HG03378 (cell line): ENCODE measurements around the gene TRPV5.

Experiments
- ATAC-seq: cut with Tn5 transposase; IDR thresholded peaks from one replicate; pipeline ENCODE4 v1.9.1; 2021; ENCODE audit warnings: mild to moderate bottlenecking, moderate library complexity; ENCODE audit not compliant: unreplicated experiment

Gene TRPV5

DNA sequence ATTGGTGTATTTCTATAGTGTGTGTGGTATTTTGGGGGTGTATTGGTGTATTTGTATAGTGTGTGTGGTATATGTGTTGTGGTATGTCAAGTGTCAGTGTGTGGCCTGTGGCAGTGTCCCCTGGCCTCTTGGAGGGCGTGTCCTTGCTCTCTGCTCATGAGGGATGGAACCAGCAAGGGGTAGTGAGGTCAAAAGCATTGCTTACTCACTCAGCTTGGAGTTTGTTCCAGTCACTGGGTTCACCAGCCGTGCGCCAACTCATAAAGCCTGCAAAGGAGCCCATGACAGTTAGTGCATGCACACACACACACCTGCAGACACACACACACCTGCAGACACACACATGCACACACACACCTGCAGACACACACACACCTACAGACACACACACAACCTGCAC, 43.7 kb downstream of the TRPV5 start:
- ATAC-seq, result no peak

DNA sequence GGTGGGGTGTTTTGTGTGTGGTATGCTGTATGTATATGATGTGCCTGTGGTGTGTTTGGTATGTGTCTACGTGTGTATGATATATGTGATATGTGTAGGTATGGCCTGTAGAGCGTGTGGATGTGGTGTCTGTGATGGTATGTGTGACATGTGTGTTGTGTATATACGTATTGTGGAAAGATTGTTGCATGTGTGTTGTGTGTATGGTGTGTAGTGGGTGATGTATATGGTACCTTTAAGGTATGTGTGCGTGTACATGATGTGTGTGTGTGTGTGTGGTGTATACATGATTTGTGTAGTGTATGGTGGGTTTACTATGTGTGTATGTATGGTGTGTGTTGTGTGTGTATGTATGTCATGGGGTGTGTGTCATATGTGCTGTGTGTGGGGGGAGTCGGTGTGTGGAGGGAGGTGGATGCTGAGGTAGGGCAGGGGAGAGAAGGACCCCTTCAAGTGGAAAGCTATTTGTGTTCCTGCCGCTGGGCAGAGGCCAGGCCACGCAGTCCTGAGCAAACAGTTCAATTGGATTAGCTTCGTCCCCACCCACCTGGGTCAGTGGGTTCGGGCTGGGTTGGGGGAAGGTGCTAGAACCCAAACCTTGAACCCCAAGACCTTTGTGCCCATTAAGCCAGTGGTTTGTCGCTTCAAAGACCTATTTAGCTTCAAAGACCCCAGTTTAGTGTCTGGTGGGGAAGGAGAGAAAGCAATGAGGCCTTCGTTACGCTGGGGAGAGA, 46.1 kb downstream of the TRPV5 start:
- ATAC-seq, result no peak

DNA sequence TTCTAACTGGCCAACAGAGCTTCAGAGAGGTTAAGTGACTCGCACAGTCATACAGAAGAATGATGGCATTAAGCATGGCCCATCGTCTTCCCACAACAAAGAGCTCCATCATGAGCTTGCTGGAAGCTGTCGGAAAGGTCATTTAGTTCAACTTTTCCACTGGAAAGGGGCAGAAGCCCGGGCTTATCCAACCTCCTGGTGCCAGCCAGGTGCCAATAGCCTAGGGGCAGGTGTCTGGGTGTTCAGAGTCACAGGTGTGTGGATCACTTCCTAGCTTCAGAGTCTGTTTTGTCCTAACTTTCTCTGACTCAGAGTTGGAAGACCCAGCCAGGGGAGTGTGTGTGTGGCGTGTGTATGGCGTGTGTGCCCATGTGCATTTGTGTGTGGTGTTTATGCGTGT, 46.7 kb downstream of the TRPV5 start:
- ATAC-seq, result no peak

DNA sequence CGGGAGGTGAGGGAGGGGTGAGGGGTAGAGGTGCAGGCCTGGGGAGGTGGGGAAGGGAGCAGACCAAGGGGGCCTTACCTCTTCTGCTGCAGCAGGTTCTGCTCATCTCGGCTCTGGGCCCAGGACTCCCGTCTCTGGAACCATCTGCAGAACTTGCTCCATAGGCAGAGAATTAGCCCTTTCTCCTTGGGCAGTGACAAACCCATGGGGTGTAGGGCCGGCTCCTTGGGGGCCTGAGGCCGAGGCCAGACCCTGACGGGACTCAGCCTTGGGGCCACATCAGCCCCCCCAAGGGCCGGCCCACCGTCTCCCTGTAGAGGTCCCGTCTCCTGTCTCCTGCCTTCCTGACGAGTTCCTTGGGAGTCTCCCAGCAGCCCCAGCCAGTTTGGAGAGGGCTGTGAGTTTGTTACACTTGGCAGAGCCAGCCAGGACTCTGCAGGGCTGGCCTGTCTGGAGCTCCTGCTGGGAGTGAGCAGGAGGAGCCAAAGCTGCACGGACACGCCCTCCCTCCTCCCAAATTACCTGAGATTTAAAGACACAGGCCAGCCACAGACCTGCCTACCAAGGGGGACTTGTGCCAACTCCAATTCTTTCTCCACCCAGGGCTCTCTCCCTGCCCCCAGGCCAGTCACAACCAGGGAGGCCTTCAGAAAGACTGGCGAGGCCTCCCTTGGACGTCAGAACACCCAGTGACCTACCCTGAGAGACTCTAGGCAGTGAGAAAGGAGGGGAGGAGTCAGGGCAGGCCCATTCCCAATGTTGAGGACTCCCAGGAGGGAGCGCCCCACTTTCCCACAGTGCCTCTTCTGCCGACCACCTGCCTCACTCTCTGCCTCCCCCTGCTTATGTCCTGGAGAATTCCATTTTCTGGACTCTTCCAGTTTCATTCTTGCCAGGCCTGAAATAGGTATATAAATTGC, 48.0 kb downstream of the TRPV5 start, which contains the start of gene TRPV6:
Gene TRPV6 (minus strand): TSS at position 435 of the 920 bp plus-strand sequence.
- ATAC-seq, result no peak

DNA sequence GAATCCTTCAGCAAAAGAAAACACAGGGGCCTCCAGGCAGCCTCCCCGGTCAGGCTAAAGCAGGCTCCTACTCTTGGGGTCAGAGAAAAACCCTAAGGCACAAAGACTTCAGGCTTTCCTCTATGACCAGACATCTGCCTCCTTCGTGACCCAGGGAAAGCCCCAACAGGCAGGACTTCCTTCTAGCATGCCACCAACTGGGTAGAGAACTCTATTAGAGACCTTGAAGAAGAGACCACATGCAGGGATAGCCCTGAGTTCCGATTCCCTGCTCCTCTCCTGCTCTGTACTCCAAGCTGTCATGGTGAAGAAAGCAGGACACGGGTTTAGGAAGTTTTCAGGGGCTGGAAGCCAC, 49.3 kb downstream of the TRPV5 start:
- no peak for ATAC-seq

DNA sequence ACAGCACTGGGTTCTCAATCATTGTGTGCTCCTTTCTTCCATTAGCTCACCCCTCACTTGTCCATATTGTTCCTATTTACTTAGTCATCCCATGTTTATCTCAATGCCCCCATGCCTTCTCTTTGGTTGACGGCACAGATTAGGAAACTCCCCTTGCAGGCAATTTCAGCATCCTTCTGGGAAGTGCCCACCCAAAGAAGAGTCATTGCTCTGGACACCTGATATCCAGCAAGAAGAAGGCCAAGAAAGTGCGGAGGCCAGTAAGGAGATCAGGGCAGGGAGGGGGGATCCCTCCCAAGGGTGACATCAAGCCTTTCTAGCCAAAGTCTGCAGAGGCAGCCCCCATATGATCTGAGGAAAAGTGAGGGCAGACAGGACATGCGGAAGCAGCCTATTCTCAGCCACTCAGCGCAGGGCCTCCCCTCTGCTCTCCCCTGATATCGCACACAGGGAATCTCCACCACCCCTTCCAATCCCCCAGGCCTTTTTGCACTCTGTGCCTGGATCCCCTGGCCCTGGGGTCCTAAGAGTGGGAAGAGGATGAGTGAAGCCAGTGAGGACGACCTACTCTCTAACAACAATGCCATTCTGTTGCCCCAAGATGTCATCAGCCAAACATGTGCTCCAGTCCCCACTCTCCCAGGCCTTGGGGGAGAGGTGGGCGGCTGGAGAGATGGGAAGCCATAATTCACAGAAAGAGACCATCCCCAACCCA, 49.8 kb downstream of the TRPV5 start:
- no peak for ATAC-seq

DNA sequence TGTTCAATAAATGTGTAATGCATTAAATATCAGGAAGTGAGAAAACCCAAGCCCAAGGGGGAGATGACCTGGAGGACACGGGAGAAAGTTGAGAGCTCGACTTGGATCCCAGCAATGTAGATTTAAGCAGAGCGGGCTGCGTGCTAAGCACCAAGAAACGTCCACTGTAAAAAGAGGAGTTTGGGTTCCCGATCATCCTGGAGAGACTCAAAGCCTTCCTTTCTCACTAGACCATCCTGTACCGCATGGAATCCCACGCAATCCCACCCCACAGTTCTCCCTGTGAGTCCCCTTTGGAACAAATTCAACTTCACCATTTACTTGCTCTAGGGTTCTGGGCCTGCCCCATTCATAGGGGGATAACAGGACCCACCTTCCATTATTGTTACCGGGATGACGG, 50.4 kb downstream of the TRPV5 start:
- ATAC-seq, result no peak

DNA sequence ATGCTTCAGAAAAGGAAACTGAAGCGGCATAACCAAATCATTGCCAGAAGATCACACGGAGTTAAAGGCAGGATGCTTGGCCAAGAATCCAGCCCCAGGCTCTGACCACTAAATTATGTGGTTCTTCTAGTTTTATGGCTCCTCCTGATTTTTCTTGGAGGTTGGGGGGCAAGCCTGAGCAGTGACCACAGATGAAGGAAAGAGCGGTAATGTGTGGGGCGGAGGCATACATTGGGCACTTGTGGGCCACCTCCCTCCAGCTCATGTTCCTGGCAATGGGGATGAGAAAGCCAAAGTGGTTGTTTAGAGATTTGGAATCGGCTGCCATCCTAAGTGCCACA, 51.2 kb downstream of the TRPV5 start:
- no peak for ATAC-seq

DNA sequence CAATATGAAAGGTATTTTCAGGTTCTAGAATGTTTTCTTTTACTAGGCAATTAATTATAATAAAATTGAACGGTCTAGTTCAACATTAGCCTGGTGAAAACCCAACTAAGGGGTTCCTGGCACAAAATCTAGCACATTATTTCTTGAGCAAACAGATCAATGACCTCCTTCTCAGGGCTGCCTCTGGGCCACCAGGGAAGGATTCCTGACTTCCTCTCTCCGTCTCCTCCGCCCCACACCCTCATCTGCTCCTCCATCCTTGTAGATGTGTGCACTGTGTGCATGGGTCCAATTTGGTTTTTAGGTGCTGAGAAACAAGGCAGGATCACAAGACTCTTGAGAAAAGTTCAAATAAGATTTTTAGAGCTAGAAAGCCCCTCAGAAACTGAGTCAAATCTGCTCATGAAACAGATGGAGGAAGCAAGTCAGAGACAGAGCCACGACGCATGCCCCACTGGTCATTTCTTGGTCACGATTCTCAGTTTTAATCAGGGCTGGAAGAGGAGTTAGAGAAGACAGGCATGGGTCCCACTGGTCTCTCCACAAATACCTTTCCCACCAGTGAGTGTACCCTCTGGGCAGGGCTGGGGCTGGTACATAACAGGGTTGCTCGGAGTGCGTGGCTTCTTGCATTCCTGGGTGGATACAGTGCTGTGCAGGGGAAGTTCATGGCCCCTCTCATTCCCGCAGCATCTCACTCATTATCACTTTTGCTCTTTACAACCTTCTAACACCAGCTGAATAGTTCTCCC, 51.8 kb downstream of the TRPV5 start:
- ATAC-seq, result no peak

DNA sequence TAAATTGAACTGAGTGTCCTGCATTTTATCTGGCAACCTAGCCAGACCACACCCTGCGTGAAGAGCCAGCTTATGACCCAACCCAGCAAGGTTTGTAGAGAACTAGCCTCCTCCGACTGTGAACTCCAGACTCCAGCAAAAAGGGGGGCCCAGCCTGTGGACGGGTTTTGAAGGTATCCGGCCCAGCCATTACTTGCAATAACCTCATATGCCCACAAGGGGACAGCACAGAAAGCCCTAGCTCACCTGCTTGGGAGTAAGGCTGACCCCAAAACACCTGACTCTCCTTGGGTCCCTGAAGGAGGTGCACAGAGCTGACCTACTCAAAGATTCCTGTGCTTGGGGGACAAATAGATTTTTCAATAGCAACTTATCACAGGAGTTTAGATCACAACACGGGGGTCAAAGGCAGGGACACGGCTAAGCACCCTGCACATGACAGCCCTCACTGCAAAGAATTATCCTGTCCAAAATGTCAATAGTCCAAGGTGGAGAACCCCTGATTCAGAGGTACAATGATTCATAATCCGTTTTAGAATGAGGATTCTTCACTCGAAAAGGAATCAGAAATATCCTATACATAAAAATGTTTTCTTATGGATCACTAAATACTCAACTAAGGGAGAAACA, 52.6 kb downstream of the TRPV5 start:
- ATAC-seq, result peak; percentile 78

DNA sequence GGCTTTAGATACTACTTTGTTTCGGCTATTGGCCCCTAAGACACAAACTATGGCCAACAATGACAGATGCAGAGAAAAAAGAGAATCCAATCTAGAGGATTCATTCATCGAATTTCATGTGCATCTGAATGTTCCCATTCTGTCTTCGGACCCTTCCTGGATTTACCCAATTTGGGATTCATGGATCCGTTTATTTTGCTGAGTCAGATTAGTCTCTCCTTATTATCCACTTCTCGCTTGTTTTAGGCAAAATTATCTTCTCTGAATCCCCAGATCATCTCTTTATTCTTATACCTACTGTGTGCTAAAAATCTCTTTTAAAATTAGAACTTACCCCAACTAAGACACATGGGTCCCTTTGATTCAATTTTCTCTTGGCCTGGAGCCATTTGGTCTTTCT, 54.5 kb downstream of the TRPV5 start:
- no peak for ATAC-seq

DNA sequence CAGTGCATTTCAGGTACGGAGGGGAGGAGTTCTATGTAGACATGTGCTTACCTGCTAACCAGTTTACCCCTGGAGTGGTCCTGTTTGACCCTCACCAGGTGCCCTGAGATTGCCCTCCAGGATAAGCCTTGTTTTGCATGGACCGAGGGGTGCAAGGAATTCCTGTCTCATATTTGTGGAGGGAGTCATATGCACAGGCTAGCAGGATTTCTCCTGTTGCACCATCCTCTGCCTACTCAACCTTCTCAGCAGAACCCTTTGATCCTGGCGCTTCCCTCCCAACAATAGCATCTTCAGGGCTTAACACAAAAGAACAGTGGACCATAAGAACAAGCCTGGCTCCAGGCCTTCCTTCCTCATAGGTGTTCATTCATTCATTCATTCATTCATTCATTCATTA, 55.2 kb downstream of the TRPV5 start:
- no peak for ATAC-seq

DNA sequence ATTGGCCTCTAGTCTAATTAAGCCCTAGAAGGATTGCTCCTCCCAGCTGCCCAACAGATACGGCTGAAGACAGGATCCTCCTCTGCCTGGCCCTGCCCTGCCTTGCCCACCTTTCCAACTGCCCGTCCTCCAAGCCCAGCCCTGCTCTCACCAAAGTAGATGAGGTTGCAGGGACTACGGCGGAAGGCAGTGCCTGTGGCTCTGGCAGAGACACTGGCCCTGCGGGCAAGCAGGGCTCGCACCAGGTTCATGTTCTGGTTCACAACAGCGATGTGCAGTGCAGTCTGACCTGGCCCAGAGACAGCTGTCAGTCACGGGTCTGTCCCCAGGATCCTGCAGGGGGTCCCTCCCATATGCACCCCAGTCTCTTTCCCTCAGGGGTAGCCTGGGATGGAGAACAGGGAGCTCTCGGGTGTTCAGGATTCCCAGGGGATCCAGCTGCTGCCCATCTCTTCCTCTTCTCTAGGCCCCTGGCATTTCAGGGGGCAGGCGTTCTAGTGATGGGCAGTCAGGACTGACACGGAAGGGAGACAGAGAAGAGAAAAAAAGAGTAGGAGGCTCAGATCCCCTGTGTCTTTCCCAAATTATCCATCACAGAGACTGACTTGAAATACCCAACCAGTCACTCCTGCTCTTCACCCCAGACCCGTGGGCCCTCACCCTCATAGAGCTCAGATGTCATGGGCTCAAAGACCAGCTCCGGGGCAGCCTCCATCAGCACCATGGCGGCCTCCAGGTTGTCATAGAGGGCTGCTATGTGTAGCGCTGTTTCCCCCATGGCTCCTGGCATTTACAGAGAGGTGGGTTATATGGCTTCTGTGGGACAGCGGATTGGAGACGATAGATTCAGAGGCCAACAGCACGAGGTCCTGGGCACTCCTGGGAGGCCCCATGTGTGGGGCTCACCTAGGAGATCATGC, 56.3 kb downstream of the TRPV5 start:
- ATAC-seq, result no peak

DNA sequence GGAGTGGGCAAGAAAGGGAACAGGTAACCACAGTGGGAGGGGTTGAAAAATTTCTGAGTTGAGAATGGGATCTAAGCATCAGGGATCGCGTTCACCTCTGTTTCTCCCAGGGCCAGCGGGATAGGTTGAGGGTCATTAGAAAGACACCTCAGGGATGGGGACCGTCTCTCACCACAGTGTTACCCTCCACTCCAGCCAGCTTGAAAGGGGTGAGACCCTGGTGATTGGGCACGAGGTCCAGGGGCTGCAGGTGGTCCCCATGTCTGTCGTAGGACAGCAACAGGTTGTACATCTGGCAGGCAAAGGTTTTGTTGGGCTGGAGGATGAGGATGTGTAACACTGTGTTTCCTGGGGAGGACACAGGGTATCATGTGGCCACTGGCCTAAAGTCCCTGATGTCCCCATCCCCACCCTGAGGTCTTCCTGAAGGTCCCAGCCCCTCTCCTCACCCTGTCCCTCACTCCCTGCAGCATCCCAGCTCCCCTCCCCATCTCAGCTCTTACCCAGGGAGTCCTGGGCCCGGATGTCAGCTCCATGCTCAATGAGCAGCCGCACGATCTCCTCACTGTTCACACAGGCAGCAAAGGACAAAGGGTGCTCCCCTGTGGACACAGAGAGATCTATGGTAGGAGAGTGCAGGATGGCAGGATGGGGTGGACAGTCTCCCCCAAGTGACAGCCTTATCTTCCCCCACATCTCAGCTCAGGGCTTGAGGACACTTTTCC, 57.1 kb downstream of the TRPV5 start:
- no peak for ATAC-seq

DNA sequence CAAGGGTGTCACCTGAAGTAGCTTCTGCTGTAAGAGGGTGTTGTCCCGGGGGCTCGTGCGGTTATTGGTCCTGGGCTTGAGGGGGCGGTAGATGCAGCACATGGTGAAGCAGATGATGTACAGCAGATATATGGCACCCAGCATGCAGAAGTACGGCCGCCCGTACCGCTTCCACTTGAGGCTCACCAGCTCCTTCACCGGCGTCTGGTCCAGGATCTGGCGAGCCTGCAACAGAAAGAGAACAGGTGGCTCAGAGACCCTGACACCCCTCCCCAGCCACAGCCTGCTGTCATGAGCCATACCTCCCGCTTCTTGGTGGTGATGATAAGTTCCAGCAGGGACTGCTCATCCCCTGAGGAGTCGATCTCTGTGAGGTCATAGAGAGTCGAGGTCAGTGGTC, 58.1 kb downstream of the TRPV5 start:
- ATAC-seq, result no peak

DNA sequence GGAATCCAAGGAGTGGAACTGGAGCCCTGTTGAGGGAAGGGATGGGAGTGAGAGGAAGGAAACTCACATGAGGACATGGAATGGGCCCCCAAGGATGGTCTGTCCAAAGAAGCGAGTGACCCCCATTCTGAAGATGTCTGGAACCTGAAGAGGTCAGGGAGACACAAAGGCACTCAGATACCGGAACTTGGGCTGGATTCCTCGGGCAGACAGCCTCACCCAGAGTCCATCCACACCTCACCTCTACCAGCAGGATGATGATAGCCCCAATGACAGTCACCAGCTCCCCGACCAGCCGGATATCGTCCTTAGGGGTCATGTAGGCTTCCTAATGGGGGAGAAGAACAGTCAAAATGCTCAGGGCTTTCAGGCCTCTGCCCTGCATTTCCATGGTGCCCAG, 58.7 kb downstream of the TRPV5 start:
- ATAC-seq, result no peak

DNA sequence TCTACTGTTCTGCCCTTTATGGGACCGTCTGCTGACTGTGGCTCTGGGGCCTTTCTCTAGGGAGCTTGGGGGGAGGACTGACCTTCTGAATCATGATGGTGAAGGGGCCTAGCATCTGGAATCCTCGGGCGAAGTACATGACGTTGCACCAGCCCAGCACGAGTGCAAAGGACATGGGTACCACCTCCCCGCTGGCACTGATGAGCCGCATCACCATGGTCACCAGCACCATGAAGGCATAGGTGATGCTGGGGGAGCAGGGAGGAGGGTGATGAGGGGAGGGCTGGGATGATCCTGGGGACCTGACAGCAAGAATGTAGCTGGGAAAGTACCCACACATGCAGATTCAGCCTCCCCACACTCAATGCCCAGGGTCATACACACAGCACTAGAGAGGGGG, 59.1 kb downstream of the TRPV5 start:
- no peak for ATAC-seq

DNA sequence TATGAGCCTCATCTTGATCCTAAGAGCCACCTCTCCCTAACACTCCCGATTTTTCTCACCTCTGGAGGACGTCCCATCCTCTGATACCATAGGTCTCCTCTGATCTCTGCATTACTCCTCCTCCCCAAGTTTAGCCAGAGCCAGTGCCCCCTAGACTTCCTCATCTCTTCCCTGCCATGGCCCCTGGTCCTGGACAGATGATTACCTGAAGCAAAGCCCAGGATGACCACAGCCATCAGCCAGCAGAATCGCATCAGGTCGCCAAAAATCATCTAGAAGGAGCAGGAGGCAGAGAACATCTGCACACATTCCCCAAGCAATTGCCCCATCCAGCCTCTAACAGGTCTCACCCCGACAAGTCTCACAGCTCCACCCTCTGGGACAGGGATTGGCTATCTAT, 59.7 kb downstream of the TRPV5 start:
- ATAC-seq, result no peak

DNA sequence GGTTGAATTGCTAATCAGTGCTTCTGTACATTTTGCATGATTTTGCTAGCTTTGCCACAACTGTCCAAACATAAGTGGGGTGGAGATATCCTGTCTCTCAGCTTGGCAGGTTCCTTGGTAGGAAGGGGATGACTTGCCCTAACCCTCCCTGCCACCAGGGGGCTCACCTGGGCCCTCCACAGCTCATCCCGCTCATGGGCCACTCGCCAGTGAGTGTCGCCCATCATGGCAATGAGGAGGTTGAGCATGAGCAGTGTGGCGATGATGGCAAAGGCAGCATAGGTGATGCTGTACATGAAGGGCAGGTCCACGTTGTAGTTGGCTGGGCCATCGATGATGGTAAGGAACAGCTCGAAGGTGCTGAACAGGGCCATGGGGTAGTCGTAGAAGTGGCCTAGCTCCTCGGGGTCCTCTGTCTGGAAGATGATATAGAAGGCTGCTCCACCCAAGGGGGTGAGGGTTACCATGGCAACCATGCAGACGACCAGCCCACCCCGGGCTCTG, 60.2 kb downstream of the TRPV5 start:
- no peak for ATAC-seq
